ENCODE results near the gene TMEM131. TPM values are rescaled to one million over a fixed set of nuclear protein-coding genes. Genes with fewer than 3 reads are reported as not detected.
"Not testable (repeated sequence)": the region's sequence is repeated elsewhere in the genome, so short reads cannot be mapped to it uniquely, and the experiment has no call there.

TMEM131 gene
- total and polyA plus RNA-seq, 2 experiments from 2014 or later = 9.2 to 22.7 TPM

DNA sequence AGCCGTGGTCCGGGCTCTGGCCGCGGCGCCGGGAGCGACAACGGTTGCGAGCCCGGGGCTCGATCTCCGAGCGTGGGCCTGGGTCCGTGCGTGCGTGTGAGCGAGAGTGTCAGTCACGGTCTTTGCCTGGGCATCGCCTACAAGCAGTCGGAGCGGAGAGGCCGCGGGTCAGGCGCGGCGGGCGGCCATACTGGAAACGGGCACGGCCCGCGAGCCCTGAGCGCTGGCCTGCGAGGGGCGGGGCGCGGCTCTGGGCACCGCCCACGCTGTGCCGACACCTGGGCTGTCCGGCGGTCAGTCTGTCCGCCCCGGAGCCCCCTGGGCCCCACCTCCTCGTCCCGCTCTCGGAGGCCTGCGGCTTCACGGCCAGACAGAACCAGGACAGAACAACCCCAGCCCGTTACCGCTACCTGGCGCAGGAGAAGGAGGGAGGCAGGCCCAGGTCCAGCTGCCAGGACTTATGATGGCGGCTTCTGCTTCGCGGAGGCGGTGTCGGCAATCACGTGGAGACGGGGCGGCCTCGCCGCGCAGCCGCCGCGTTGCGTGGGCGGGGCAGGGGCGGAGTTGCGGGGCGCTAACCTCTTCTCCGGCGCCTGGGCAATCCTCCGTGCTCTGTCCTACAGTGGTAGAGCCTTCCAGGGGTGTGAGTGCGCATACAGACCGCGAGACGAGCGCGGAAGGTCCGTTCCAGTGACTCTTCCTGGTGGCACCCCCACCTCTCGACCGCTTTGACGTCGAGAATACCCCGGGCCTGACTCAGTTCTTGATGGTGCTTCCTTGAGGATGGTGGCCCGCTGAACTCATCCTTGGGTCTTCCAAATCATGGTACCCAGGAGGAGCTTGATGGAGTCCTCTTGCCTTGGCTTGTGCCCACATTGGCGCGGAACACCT, at the start of gene TMEM131 (continued):
- TF ChIP-seq EZH2 (IDR thresholded peaks at IDR 0.05; ENCODE audit: low read depth, unreplicated experiment) (no peak), POLR2AphosphoS5 (IDR thresholded peaks at IDR 0.05; ENCODE audit: low read depth) (peak; percentile 77), NANOG (IDR thresholded peaks at IDR 0.05; ENCODE audit: borderline replicate concordance) (no peak), ZNF114 (CRISPR knock-in tag; IDR thresholded peaks at IDR 0.05) (no peak)
- TF ChIP-seq, protein P1, sequence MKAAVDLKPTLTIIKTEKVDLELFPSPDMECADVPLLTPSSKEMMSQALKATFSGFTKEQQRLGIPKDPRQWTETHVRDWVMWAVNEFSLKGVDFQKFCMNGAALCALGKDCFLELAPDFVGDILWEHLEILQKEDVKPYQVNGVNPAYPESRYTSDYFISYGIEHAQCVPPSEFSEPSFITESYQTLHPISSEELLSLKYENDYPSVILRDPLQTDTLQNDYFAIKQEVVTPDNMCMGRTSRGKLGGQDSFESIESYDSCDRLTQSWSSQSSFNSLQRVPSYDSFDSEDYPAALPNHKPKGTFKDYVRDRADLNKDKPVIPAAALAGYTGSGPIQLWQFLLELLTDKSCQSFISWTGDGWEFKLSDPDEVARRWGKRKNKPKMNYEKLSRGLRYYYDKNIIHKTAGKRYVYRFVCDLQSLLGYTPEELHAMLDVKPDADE (IDR thresholded peaks at IDR 0.05) = peak; percentile 66

DNA sequence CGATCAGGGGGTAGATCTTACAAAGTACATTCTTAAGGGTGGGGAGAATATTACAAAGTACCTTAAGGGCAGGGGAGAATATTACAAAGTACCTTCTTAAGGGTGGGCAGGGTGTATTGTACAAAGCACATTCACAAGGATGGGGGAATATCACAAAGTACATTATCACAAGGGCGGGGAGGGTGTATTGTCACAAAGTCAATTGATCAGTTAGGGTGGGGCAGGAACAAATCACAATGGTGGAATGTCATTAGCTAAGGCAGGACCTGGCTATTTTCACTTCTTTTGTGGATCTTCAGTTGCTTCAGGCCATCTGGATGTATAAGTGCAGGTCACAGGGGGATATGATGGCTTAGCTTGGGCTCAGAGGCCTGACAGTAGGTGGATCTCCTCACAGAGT, 49.0 kb upstream of the TMEM131 start:
- not testable (repeated sequence) for H3K4me2 ChIP-seq; H4K20me1 ChIP-seq (replicated peaks; ENCODE audit: insufficient read depth); H3K4me3 Mint-ChIP-seq; H3K36me3 Mint-ChIP-seq (ENCODE audit: low read depth); H3F3A ChIP-seq (replicated peaks; ENCODE audit: low read depth); H2AFZ ChIP-seq; H3K9me3 Mint-ChIP-seq; ATAC-seq; H3K27ac Mint-ChIP-seq; H3K79me2 ChIP-seq (replicated peaks; ENCODE audit: insufficient read depth); H3K9me2 ChIP-seq (ENCODE audit: insufficient read depth); H3K27ac ChIP-seq (ENCODE audit: low read depth); H3K4me1 ChIP-seq (ENCODE audit: insufficient read depth); H3K4me3 ChIP-seq; H3K27me3 ChIP-seq (ENCODE audit: insufficient read depth); DNase-seq (ENCODE audit: low spot score); H3K36me3 ChIP-seq (ENCODE audit: insufficient read depth)
- Mint-ChIP-seq H3K27me3 (ENCODE audit: insufficient read depth, low read depth, poor library complexity) (peaks cover 10% of the 10 kb centered on the region), H3K4me1 (peaks cover 18% of the 10 kb centered on the region)

DNA sequence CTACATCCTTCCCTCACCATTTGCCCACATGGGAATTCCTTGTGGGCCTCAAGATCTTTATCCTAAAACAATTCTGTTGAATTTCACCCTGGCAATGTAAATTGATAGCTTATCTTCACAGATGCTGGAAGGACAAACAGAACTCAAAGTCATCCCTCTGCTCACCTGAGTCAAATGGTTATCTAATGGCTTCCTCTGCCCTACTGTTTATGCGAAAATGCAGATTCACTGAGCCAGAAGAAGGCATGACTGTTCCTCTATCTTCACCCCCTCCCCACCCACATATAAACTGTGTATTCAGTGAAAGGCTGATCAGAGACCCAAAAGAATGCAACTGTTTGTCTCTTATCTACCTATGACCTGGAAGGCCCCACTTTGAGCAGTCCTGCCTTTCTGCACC, 47.4 kb upstream of the TMEM131 start:
- Histone ChIP-seq H3K4me1 (ENCODE audit: insufficient read depth) (no peaks in the 10 kb centered on the region), H3K79me2 (replicated peaks; ENCODE audit: insufficient read depth) (no peaks in the 10 kb centered on the region), H4K20me1 (replicated peaks; ENCODE audit: insufficient read depth) (no peaks in the 10 kb centered on the region), H3K27me3 (ENCODE audit: insufficient read depth) (no peaks in the 10 kb centered on the region), H3K36me3 (ENCODE audit: insufficient read depth) (no peaks in the 10 kb centered on the region), H3K4me2 (no peak overlapping the region), H3K27ac (ENCODE audit: low read depth) (no peak overlapping the region), H3K9me2 (ENCODE audit: insufficient read depth) (0 out of 2 replicates have a peak, but pooled peaks cover 8% of the 10 kb centered on the region), H3F3A (replicated peaks; ENCODE audit: low read depth) (no peaks in the 10 kb centered on the region), H3K4me3 (no peak overlapping the region), H2AFZ (no peak overlapping the region; the same call in 1 of the 2 replicates)
- Mint-ChIP-seq H3K27me3 (ENCODE audit: insufficient read depth, low read depth, poor library complexity) (peaks cover 12% of the 10 kb centered on the region), H3K4me3 (no peak overlapping the region; the same call in 2 of the 3 replicates), H3K36me3 (ENCODE audit: low read depth) (no peaks in the 10 kb centered on the region), H3K9me3 (peaks cover 5% of the 10 kb centered on the region; the same call in 1 of the 3 replicates), H3K4me1 (peaks cover 21% of the 10 kb centered on the region), H3K27ac (no peak overlapping the region; the same call in 1 of the 2 replicates)
- ATAC-seq (no peak), DNase-seq (ENCODE audit: low spot score) (no peak)
- TF ChIP-seq, protein P2, sequence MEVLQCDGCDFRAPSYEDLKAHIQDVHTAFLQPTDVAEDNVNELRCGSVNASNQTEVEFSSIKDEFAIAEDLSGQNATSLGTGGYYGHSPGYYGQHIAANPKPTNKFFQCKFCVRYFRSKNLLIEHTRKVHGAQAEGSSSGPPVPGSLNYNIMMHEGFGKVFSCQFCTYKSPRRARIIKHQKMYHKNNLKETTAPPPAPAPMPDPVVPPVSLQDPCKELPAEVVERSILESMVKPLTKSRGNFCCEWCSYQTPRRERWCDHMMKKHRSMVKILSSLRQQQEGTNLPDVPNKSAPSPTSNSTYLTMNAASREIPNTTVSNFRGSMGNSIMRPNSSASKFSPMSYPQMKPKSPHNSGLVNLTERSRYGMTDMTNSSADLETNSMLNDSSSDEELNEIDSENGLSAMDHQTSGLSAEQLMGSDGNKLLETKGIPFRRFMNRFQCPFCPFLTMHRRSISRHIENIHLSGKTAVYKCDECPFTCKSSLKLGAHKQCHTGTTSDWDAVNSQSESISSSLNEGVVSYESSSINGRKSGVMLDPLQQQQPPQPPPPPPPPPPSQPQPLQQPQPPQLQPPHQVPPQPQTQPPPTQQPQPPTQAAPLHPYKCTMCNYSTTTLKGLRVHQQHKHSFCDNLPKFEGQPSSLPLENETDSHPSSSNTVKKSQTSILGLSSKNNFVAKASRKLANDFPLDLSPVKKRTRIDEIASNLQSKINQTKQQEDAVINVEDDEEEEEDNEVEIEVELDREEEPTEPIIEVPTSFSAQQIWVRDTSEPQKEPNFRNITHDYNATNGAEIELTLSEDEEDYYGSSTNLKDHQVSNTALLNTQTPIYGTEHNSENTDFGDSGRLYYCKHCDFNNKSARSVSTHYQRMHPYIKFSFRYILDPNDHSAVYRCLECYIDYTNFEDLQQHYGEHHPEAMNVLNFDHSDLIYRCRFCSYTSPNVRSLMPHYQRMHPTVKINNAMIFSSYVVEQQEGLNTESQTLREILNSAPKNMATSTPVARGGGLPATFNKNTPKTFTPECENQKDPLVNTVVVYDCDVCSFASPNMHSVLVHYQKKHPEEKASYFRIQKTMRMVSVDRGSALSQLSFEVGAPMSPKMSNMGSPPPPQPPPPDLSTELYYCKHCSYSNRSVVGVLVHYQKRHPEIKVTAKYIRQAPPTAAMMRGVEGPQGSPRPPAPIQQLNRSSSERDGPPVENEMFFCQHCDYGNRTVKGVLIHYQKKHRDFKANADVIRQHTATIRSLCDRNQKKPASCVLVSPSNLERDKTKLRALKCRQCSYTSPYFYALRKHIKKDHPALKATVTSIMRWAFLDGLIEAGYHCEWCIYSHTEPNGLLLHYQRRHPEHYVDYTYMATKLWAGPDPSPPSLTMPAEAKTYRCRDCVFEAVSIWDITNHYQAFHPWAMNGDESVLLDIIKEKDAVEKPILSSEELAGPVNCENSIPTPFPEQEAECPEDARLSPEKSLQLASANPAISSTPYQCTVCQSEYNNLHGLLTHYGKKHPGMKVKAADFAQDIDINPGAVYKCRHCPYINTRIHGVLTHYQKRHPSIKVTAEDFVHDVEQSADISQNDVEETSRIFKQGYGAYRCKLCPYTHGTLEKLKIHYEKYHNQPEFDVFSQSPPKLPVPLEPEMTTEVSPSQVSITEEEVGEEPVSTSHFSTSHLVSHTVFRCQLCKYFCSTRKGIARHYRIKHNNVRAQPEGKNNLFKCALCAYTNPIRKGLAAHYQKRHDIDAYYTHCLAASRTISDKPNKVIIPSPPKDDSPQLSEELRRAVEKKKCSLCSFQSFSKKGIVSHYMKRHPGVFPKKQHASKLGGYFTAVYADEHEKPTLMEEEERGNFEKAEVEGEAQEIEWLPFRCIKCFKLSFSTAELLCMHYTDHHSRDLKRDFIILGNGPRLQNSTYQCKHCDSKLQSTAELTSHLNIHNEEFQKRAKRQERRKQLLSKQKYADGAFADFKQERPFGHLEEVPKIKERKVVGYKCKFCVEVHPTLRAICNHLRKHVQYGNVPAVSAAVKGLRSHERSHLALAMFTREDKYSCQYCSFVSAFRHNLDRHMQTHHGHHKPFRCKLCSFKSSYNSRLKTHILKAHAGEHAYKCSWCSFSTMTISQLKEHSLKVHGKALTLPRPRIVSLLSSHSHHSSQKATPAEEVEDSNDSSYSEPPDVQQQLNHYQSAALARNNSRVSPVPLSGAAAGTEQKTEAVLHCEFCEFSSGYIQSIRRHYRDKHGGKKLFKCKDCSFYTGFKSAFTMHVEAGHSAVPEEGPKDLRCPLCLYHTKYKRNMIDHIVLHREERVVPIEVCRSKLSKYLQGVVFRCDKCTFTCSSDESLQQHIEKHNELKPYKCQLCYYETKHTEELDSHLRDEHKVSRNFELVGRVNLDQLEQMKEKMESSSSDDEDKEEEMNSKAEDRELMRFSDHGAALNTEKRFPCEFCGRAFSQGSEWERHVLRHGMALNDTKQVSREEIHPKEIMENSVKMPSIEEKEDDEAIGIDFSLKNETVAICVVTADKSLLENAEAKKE (CRISPR knock-in tag; IDR thresholded peaks at IDR 0.05) = 0 out of 2 replicates have a peak, but pooled peaks have one; percentile 20
- no peak for TF ChIP-seq JUNB (IDR thresholded peaks at IDR 0.05; ENCODE audit: unreplicated experiment)
- TF ChIP-seq NANOG (IDR thresholded peaks at IDR 0.05; ENCODE audit: borderline replicate concordance) = no peak
